AG09319 (cell line): ENCODE data around the gene HAGHL.

Experiments used
- DNase-seq: peaks from one replicate; pipeline ENCODE4 v3.0.0-alpha.2; 2010; ENCODE audit warnings: low read depth; ENCODE audit errors: extremely low read depth
- TF ChIP-seq, protein P1 (sequence below): IDR thresholded peaks from 2 replicates; pipeline ENCODE4 v1.5.1; 2011; ENCODE audit warnings: low read depth, mild to moderate bottlenecking, inconsistent platforms, low read length, moderate library complexity

Gene HAGHL

DNA sequence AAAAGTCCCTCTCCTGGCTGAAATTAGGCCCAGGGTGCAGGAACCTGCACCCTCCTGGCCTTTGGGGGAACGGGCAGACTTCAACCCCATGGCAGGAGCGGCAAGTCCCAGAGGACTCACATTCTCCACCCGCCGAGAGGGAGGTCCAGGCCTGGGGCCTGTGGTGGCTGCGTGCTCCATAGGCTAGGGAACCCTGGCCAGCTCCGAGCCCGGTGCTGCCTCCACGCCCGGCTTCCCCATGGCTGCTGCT lies 793 bp upstream of the HAGHL start:
- TF ChIP-seq, protein P1, sequence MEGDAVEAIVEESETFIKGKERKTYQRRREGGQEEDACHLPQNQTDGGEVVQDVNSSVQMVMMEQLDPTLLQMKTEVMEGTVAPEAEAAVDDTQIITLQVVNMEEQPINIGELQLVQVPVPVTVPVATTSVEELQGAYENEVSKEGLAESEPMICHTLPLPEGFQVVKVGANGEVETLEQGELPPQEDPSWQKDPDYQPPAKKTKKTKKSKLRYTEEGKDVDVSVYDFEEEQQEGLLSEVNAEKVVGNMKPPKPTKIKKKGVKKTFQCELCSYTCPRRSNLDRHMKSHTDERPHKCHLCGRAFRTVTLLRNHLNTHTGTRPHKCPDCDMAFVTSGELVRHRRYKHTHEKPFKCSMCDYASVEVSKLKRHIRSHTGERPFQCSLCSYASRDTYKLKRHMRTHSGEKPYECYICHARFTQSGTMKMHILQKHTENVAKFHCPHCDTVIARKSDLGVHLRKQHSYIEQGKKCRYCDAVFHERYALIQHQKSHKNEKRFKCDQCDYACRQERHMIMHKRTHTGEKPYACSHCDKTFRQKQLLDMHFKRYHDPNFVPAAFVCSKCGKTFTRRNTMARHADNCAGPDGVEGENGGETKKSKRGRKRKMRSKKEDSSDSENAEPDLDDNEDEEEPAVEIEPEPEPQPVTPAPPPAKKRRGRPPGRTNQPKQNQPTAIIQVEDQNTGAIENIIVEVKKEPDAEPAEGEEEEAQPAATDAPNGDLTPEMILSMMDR = no peak
- no peak for DNase-seq

DNA sequence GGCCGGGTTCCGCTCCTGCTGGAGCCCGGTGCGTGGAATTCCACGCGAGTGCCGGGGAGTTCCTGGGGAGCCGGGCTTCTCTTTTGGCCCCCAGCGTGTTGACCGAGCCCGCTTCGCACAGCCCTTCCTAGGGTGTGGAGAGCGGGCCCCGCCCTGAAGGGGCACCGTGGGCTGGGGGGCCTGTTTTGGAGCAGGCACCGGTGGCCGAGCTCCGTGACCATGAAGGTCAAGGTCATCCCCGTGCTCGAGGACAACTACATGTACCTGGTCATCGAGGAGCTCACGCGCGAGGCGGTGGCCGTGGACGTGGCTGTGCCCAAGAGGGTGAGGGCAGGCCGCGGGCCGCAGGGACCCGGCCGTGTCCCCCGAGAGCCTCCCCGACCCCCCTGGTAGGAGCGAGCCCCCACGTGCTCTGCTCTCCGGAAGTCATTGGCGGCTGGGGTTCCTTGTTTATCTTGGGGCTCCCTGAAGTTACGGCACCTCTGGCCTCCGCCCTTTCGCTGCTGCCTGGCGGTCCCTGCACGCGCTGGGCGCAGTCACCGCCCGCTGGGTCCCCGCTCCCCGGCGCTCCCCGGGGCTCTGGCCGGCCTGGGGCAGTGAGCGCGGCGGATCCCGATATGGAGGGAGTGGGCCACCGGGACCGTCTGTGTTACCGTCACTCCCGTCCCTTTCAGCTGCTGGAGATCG lies 528 bp downstream of the HAGHL start:
- TF ChIP-seq, protein P1 = no peak
- DNase-seq = no peak

DNA sequence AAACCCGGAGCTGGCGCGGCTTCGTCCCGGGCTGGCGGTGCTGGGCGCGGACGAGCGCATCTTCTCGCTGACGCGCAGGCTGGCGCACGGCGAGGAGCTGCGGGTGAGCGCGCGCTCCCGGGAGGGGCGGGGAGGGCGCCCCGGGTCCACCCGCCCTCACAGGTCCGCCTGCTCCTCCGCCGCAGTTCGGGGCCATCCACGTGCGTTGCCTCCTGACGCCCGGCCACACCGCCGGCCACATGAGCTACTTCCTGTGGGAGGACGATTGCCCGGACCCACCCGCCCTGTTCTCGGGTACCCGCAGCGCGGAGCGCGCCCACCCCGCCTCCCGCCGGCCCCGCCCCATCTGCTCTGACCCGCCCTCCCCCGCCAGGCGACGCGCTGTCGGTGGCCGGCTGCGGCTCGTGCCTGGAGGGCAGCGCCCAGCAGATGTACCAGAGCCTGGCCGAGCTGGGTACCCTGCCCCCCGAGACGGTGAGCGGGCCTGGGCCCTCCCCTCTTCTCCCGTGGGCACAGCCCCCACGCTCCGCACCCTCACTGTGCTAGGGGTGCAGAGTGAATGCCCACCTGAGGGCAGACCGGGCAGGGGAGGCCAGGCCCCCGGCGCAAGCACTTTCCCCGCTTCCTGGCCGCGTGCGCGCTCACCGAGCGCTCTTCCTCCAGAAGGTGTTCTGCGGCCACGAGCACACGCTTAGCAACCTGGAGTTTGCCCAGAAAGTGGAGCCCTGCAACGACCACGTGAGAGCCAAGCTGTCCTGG lies 1.4 kb downstream of the HAGHL start:
- no peak for DNase-seq
- TF ChIP-seq, protein P1 = no peak

DNA sequence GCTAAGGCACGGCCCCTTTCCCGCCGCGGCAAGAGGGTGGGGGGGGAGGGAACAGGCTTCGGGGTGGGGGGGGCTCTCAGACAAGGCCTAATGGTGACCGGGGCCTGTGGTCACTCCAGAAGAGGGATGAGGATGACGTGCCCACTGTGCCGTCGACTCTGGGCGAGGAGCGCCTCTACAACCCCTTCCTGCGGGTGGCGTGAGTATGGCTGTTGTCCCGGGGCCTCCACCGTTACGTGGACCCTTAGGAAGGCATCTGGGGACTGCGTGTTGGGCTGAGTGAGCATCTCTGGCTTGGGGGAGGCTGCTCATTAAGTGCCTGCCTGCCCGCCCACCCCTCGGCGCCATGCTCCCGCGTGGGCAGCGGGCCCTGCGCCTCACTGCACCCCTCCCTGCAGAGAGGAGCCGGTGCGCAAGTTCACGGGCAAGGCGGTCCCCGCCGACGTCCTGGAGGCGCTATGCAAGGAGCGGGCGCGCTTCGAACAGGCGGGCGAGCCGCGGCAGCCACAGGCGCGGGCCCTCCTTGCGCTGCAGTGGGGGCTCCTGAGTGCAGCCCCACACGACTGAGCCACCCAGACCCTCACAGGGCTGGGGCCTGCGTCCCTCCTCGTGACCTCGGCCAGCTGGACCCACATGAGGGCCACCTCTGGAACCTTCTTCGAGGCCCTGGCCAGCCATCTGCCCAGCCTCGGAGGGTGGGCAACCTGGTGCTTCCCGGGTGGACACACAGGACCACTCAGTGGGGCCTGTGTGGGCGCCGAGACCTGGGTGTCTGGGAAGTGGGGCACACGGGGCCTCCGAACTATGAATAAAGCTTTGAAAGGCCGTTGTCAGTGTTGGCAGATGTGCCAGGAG lies 2.2 kb downstream of the HAGHL start:
- DNase-seq = no peak
- TF ChIP-seq, protein P1 = no peak

DNA sequence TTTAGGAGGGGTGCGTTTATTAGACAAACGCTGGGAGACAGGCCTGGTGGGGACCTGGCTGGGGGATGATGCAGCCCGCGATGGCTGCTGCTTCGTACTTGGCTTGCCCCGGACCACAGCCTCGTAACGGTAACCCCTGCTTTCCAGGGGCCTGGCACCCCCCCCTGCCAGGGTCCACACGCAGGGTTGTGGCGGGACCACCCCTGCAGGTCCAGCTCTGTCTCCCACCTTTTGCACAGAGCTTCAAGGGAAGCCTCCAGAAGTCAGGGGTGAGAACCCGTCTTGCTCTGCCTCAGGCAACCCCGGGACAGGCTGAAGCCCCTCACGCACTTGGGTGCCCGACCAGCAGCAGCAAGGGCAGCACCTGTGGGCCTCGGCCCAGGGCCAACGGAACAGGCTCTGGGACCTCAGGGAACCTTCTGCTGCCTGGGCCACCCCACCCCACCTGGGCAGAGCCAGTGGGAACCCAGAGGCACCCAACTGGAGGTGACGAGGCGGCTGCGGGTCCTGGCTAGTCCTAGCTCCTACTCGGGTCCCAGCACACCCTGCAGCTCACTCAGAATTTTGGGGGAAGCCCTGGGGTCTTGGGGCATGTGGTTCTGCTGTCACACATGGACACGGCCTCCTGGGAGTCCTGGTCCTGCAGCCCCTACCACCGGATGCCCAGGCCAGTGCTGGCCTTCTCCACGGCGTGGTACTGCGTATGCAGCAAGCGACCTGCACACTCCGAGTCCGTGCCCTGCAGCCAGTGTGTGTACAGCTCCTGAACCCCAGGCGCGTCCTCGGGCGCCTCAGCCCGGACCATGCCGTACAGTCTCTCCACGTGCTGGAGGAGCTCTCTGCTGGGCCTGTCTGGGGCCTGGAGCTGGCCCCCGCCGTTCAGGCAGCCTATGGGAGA lies 3.1 kb downstream of the HAGHL start:
- no peak for DNase-seq
- TF ChIP-seq, protein P1 = no peak

DNA sequence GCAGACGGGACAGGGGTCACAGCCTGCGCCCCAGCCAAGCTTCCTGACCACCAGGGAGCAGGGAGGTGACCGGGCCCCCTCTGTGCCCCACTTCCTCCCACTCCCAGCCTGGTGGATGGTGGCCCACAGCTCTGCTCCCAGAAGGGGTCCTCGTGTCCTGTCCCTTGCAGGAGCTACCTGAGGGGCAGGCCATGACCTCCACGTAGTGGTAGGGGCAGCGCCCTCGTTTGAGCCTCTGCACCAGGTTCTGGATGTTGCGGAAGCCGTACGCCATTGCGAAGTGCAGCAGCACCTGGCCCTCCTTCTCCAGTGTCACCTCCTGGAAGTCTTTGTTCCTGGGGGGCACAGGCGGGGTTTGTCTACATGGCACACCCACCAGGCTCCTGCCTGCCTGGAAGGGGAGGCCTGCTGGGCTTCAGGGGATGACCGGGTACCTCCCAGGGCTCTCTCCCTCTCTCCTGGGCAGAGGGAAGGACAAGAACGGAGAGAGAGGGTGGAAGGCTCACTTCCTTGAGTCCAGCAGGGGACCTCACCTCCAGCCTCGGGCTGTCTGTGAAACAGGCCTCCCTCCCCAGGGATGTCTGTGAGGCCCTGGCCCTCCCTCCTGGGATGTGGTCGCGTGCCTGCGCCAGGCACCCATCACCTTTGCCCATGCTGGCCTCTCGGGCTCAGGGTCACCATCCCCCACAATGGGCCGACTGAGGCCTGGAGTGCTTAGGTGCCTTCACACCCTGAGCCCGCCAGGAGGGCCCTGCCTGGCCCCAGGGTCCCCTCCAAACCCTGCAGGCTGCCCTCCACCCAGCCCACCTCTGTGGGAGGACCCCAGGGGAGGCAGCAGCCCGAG lies 4.0 kb downstream of the HAGHL start:
- TF ChIP-seq, protein P1 = no peak
- DNase-seq = no peak
